Kidney (tissue), 14 donors: ENCODE results near the gene FDXACB1. TPM values are rescaled to one million over a fixed set of nuclear protein-coding genes. Genes with fewer than 3 reads are reported as not detected.

Source experiments
- DNase-seq, 5 donors: peaks; one replicate each; pipeline ENCODE4 v3.0.0-alpha.2; 2013 to 2020
- FAIRE-seq: peaks from 2 replicates; lab custom pipeline; 2012; peaks lifted over from hg19 to GRCh38; lab: Jason Lieb, UNC
- H3K27ac ChIP-seq, 2 donors: one replicate each; pipeline ENCODE4 v1.7.0; 2013; ENCODE audit warnings: low read depth in 2 of 2, low read length in 2 of 2, inconsistent platforms in 1 of 2
- H3K27me3 ChIP-seq: one replicate; pipeline ENCODE4 v1.7.1; 2013; ENCODE audit warnings: low read length, inconsistent platforms; ENCODE audit not compliant: control insufficient read depth, insufficient read depth
- H3K36me3 ChIP-seq, 3 donors: one replicate each; pipeline versions ENCODE4 v1.7.0 to v1.7.1; 2013; ENCODE audit warnings: low read length in 3 of 3, control low read depth in 1 of 3, inconsistent platforms in 1 of 3; ENCODE audit not compliant: insufficient read depth in 3 of 3, control insufficient read depth in 2 of 3
- H3K4me1 ChIP-seq, 3 donors: one replicate each; pipeline versions ENCODE4 v1.7.0 to v1.7.1; 2013; ENCODE audit warnings: low read length in 3 of 3, inconsistent platforms in 1 of 3, low read depth in 1 of 3; ENCODE audit not compliant: control insufficient read depth in 2 of 3, insufficient read depth in 2 of 3
- H3K4me3 ChIP-seq, 3 donors: one replicate each; pipeline versions ENCODE4 v1.7.0 to v1.8.1; 2013; ENCODE audit warnings: low read length in 3 of 3, control low read depth in 1 of 3, inconsistent platforms in 1 of 3
- H3K9ac ChIP-seq, 3 donors: one replicate each; pipeline versions ENCODE4 v1.7.0 to v1.7.1; 2013; ENCODE audit warnings: low read length in 3 of 3, control low read depth in 1 of 3, inconsistent platforms in 1 of 3
- H3K9me3 ChIP-seq, 3 donors: one replicate each; pipeline versions ENCODE4 v1.7.0 to v1.7.1; 2013; ENCODE audit warnings: low read length in 3 of 3, control low read depth in 1 of 3, inconsistent platforms in 1 of 3; ENCODE audit not compliant: control insufficient read depth in 2 of 3, insufficient read depth in 1 of 3
- CTCF ChIP-seq: IDR thresholded peaks from 3 replicates; pipeline ENCODE4 v1.5.1; 2012; ENCODE audit warnings: mild to moderate bottlenecking, moderate library complexity, borderline replicate concordance; ENCODE audit not compliant: insufficient read depth; ENCODE audit errors: extremely low read depth
- intact Hi-C: fragments of 100-400 bp; cut with DNase I; formaldehyde crosslinking; loops from one replicate; pipeline ENCODE4 v1.11.1; 2022
- polyA plus RNA-seq: library from polyadenylated mRNA; stranded (reverse); fragments of 350-450 nt; fragmentation: Illumina TruSeq; extraction: RNeasy Lipid Tissue Mini Kit (QIAGEN cat#74804); gene quantifications from one replicate; pipeline ENCODE4 v1.2.3, GENCODE V29; 2014; ENCODE audit warnings: low read depth, low replicate concordance; ENCODE audit not compliant: insufficient read depth
- total RNA-seq: library from RNA; stranded (reverse); fragmentation: NEBNext Ultra II Directional; extraction: Animal tissue kit (Norgen Biotek cat#: 25700); gene quantifications from one replicate; pipeline ENCODE4 v1.2.1, GENCODE V29; 2021
- donor health status: control.
- donor health status: control.
- donor health status: control.
- donor health status: control.
- donor health status: control.
- donor health status: DM: yes; HTN: yes; CAD: no.
- donor health status: Normal renal cell carcinoma (clear cell type).

Gene FDXACB1
- total and polyA plus RNA-seq, 2 donors from 2014 or later: 1.5 to 2.6 TPM

- Histone ChIP-seq H3K27me3 (no peaks in the 10 kb centered on the region), H3K9ac (no peak overlapping the region), H3K4me3 (no peak overlapping the region), H3K36me3 (peaks cover 6 to 14% (median 13%) of the 10 kb centered on the region in 3 donors), H3K9me3 (no peaks in the 10 kb centered on the region), H3K4me1 (peaks cover 0 to 3% (median 0%) of the 10 kb centered on the region in 3 donors), H3K27ac (no peak overlapping the region)
- no peak for TF ChIP-seq CTCF
- FAIRE-seq (no peak), DNase-seq (no peak)
- intact Hi-C loops: loop anchor here (10.0 kb wide), 1 partner anchor 241 kb away; the partner anchor contains the start of gene SIK2
These were observed 32.9 kb downstream of the FDXACB1 start for GRCh38 chr11:111846063-111846462.

DNA sequence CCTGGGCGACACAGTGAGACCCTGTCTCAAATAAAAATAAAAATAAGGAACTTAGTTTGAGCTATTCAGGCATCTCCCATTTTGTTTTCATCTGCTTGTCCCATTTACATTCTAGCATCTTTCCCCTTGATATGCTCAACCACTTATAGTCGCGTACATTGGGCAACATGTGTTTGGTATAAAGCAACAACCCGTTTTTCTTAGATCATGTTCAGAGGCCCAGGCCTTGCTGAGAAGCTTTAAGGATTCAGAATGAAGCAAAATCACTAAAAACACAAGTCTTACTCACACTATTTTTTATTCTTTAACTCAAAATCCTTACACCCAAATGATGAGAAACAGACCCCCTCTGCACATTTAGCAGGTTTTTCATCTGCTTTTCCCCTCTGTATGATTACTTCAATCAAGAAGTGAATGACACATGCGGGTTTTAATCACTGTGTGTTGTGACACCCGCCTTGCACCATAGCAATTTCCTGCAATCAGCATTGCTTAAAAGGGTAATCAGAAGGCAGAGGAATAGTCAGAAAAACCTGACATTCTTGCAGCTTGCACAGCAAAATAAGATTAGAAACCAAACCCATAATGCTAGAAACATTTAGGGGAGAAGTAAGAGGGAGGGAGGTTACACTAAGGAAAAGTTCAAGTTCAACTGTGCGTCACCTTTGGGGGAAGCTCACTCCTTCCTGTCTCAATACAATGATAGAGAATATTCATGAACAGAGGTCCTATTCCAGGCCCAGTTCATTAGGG, 33.5 kb downstream of the FDXACB1 start:
- Histone ChIP-seq H3K36me3 (peaks cover 6 to 14% (median 13%) of the 10 kb centered on the region in 3 donors), H3K27ac (no peak overlapping the region), H3K4me1 (peaks cover 0 to 5% (median 4%) of the 10 kb centered on the region in 3 donors), H3K27me3 (no peaks in the 10 kb centered on the region), H3K4me3 (no peak overlapping the region), H3K9ac (no peak overlapping the region), H3K9me3 (no peaks in the 10 kb centered on the region)
- TF ChIP-seq CTCF: no peak
- no peak for DNase-seq
- intact Hi-C loops: loop anchor here (10.0 kb wide), 1 partner anchor 241 kb away; the partner anchor contains the start of gene SIK2
- no peak for FAIRE-seq

DNA sequence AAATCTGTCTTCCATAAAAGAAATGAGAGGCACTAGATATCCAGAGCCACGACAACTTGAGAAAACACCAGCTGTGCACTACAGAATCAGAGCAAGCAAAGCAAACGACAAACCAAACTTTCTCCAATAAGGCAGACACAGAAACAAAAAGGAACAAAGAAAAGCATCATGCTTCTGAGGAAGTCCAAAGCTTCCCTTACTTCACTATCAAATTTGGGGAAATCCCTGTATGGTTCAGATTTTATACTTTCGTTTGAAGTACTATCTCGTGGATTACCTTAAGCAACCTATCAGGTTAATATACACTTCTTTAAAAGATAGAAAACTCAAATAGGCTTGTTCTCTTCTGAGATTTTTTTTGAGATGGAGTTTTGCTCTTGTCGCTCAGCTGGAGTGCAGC, 35.3 kb downstream of the FDXACB1 start:
- no peak for TF ChIP-seq CTCF
- Histone ChIP-seq H3K4me3 (no peak overlapping the region), H3K9me3 (no peaks in the 10 kb centered on the region), H3K4me1 (peaks cover 0 to 5% (median 4%) of the 10 kb centered on the region in 3 donors), H3K27me3 (no peaks in the 10 kb centered on the region), H3K9ac (no peak overlapping the region), H3K27ac (no peak overlapping the region), H3K36me3 (peaks cover 2 to 13% (median 11%) of the 10 kb centered on the region in 3 donors)
- DNase-seq (no peak), FAIRE-seq (no peak)
- intact Hi-C loops: loop anchor here (10.0 kb wide), 1 partner anchor 239 kb away; the partner anchor contains the start of gene SIK2
